CD4-positive, alpha-beta T cell treated with Interleukin-12 subunit alpha and Interleukin-12 subunit beta, for 1 hour (primary cell): ENCODE measurements around the gene CXorf66.
"Not testable (repeated sequence)": the region's sequence is repeated elsewhere in the genome, so short reads cannot be mapped to it uniquely, and the experiment has no call there.

Experiments used
- DNase-seq: peaks from one replicate; pipeline ENCODE4 v3.0.0-alpha.2; 2020

Gene CXorf66, protein sequence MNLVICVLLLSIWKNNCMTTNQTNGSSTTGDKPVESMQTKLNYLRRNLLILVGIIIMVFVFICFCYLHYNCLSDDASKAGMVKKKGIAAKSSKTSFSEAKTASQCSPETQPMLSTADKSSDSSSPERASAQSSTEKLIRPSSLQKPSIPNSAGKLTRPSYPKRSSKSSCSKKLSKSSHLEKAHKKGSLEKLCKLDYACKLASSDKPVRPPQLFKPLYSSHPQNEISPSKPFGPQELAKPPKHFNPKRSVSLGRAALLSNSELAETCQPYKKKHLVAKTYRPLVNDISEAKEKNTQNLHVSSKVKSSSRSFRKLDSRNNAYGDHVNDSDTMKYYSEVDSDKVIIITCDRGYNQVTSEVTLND

DNA sequence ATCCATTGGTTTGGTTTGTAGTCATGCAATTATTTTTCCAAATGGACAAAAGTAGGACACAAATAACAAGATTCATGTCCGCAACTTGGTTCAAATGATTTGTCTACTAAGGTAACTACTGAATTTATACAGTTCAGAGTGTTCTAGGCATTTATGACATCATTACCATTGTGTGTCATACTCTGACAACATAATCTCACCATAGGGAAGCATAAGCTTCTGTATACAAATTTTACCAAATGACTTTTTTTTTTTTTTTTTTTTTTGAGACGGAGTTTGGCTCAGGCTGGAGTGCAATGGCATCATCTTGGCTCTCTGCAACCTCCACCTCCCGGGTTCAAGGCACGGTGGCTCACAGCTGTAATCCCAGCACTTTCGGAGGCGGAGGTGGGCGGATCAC, at the start of gene CXorf66:
CXorf66 (minus strand) TSS at position 101 of the 400 bp plus-strand sequence; CDS start at position 76, 25 bp downstream.
- no peak for DNase-seq

DNA sequence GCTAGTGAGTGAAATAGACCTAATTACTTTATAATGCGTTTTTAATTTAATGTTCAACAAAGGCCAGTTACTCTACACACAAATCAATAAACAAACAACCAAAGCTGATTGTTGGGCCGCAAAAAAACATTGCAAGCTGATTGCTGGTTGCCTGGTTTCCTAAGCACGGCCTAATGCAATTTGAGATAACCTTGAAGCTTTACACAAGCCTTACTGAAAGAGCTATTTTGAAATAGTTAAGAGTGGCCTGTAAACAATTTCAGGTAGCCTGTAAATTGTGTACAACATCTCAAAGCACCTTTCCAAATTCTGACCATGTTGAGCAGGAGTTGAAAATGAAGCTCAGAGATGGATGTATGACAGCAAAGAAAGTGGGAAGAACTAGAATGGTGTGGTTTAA, 17.5 kb upstream of the CXorf66 start:
- DNase-seq: no peak

DNA sequence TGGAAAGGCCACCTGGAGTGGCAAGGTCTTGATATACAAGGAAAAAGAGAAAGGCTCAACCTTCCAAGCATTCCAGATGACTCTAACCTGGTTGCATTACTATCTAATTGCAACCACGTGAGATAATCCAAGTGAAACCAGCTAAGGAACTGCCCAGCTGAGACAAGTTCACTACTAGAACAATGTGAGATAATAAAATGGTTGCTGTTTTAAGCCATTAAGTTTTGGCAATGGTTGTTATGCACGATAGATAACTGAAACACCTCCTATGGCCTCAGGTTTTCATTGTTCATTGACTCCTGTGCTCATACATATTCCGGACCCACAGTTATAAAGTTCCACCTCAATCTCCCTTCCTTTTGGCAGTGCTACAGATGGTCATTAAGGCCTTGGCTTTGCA, 9.2 kb upstream of the CXorf66 start:
- DNase-seq: no peak

DNA sequence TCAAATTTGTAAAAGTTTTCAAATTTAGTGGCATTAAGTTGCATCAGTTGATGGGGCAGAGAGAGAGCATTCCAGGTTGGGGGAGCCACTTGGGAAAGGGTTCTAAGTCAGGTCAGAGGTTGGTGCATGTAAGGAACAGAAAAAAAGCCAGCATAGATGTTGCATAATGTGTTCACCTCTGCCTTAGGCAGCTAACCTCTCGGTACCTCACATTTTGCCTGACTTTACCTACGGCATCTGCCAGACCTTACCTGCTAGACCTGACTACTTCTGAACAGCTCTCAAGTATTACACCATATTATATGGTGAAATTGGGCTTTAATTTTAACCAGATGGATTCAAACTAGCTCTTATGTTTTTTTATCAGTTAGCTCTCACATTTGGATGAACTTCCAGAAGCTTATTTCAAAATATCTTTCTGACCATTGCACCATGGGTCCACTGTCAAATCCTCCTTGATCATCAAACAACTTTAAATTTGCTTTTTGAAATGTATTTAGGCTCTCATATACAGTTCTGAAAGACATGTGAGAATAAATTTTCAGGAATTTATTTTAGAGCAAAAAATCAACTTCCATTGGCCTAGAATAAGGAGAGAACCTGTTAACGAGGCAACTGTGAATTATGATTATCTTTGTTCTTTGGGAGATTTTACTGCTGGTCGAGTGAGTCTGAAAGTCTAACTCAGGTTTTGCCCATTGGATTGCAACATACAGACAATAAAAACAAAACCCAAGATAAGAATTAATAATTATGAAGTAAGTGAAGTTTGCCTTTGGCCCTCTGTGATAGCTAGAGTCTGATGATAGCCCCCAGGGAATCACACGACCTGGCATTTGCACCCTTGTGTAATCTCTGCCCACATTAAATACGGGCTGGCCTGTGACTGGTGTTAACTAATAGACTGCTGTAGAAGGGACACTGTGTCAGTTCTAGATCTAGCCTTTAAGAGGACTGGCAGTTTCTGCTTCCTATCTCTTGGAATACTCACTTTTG, 7.6 kb upstream of the CXorf66 start:
- DNase-seq: no peak

DNA sequence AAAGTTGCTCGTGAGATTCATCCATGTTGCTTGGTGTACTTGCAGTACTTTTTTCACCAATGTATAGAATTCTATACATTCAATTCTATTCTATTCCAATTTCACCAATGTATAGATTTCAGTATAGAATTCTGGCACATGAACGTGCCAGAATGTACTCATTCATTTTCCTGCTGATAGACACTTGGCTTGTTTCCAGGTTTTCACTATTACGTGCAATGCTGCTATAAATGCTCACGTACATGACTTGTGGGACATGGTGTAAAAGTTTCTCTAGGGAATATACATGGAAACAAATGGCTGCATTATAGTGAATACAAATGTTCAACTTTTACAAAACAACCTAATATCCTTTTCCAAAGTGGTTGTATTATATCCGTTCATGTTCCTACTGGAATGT, 6.8 kb upstream of the CXorf66 start:
- DNase-seq: no peak

DNA sequence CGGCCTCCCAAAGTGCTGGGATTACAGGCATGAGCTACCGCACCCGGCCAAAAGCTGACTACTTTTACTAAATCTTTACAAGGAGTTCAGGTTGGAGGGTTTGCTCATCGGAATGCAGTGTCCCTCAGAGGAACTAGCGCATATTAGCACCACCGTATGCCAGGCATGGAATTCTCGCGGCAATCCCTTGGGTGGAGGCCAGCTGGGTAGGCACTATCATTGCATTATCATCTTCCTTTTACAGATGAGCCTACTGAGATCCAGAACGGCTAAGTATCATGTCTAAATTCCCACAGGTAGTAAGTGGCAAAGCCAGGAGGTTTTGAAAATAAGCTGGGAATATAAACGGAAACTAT, 6.1 kb upstream of the CXorf66 start:
- DNase-seq: no peak

DNA sequence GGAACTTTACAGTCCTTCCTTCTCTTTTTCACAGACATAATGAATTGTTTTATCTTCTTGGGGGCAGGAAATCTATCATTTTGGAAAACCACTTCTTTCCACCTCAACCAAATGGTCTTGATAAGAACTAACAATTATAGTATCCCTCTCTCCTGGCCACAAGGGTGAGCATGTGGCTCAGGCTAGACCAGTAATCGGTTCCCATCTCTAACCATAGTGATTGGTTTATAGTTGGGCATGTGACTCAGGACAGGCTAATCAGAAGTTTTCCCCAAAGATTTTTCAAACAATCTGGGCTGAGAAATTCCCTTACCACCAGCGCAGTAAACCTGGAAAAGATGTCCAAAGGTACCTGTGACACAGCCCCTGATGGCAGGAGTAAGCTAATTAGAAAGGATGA, 4.0 kb upstream of the CXorf66 start:
- no peak for DNase-seq

DNA sequence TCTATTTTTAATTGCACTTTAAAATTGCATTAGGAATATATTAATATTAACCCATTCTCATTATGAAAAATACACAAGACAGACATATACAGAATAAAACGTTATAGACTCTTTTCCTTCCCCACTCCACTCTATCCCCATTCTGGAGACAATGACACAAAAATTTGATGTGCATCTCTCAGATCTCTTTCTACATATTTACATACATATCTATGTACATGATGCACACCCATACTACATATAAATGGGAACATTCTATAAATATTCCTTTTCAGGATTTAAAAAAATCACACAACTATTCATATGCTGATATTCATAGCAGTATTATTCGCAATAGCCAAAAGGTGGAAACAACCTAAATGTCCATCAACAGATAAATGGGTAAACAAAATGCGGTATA, 2.4 kb upstream of the CXorf66 start:
- no peak for DNase-seq

DNA sequence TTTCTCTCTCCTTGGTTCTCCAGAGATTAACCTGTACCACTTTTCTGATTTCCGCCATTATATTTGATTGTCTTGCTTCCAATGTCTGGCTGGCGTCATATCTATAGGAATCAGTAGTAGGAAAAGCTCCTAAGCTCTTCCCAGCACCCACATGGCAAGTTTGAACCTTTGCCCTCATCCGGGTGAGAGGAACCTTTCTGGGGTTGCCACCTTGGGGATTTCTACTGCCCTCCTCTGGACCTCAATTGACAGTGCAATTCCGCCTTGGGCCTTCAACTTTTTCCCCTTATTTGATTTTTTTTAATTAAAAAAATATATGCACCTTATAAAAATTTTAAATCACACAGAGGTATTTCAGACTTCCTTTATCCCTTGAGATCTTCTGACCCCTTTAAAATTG, 2.0 kb upstream of the CXorf66 start:
- peak; percentile 1 for DNase-seq

DNA sequence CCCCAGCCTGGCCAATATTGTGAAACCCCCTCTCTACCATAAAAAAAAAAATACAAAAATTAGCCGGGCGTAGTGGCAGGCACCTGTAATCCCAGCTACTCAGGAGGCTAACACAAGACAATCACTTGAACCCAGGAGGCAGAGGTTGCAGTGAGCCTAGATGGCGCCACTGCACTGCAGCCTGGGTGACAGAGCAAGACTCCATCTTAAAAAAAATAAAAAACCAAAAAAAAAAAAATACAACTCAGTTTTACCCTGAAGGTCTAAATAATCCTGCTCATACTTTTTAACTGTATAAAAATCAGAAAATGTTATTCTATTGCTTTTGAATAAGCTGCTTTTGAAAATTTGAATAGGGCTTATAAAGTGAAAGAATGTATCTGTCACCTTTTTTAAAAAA, 838 bp upstream of the CXorf66 start:
- DNase-seq: not testable (repeated sequence)

DNA sequence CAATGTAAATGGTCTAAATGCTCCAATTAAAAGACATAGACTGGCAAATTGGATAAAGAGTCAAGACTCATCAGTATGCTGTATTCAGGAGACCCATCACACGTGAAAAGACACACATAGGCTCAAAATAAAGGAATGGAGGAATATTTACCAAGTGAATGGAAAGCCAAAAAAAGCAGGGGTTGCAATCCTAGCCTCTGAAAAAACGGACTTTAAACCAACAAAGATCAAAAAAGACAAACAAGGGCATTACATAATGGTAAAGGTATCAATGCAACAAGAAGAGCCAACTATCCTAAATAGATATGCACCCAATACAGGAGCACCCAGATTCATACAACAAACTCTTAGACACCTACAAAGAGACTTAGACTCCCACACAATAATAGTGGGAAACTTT, 4.2 kb downstream of the CXorf66 start:
- not testable (repeated sequence) for DNase-seq

DNA sequence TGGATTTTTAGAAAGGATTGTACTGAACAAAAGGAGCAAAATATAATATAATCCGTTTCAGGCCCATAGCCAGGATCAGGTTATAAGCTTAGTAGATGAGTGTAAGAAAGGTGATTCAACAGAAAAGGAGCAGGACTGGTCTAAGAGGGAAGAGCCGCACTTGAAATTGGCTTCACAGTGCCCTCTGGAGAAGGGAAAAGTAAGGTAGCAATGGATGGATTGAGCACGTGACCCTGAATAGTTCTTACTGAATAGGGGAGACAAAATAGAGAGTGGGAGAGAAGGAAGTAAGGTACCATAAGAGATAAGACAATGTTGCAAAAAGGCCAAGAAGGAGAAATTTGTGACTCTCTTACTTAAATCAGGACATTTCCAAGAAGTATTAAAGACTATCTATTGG, 15.6 kb downstream of the CXorf66 start:
- DNase-seq: no peak

DNA sequence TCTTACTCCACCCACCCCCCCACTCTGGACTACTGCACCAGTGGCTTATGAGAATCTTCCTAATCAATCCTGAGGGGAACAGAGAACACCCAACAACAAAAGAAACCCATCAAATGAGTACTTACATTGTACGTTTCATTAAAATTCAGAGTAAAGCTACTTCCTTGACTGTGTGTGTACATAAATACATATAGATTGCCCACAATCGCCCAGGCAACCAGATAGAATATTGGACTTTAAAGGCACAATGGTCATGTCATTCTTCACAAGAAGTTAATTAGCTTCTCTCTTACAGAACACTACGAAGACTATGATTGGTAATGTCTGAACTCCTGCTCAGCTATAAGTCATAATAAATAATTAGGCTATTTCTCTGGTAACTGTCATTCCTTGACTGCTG, 20.2 kb downstream of the CXorf66 start:
- no peak for DNase-seq

DNA sequence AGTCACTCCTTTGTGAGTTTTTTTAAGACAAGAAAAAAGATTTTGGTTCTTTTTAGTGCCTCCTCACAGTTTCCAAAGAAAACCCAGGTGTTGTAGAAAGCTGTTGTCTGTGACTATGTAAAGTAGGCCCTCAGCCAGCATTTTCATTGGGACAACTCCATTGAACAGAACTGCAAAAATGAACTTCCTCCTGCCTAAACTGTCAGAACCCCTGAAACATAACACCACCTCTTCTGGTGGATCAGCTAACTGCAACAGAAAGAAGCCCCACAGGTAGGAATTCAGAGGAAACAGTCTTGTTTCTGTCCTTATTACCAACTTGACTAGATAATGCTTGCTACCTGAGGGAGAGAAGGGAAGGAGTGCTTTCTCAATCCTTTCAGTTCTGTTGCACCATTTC, 29.1 kb downstream of the CXorf66 start:
- DNase-seq: no peak

DNA sequence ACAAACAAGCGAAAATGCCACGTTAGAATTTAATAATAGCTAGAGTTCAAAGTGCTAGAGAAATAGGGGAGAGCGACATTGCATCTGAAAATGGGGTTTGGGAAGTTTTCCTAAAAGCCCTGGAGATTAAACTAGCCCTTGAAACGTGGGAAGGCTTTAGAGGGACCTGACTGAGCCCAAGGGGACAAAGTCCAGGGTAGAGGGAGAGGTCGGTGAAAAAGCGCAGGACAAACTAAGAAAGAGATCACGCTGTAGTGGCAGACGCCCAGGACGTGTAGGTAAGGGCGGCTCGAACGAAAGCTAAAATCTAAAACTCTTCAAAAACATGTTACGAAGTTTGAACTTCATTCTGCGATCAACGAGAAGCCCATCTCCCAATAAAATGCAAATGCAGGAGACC, 31.4 kb downstream of the CXorf66 start:
- no peak for DNase-seq

DNA sequence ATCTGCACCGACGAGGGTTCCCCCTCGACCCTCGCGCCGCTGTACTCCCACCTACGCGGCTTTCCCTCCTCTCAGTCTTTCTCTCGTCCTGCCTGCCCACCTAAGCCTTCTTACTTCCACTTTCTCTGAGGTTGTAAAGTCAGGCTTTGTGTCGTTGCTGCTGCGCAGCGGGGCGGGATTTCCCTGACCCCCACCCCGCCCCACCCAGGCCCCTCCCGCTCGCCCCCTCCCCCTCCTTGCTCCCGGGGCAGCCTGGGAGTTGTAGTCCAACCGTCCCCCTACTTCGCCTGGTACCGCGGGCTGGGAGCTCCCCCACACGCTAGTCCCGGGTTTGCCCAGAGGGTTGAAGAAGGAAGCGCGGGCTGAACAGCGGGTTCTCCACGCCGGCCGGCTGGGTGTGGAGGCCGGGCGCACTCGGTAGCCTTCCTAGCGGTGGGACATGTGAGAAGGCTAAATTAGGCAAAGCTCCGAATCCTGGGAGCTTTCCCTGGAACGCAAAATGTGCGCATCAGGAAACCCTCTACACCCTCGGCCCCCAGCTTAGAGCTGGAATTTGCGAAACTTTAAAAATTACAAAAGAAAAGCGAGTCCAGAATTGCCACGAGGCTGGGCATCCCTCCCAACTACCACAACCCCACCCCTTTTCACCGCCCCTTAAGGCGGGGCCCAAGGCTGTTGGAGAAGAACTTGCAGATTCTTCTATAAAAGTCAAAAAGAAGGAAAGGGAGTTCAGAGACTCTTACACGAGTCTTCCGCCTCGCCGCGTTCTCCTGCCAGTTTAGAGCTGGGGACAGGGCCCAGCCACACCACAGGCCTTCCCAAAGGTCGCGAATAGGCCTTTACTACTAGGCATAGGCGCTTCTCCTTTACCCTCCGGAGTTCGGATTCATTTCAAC, 32.2 kb downstream of the CXorf66 start, which contains the start of gene ATP11C:
ATP11C (minus strand) TSS at position 153 of the 896 bp plus-strand sequence. CDS start 1,011 bp downstream, outside the sequence.
- peak; percentile 85 for DNase-seq

DNA sequence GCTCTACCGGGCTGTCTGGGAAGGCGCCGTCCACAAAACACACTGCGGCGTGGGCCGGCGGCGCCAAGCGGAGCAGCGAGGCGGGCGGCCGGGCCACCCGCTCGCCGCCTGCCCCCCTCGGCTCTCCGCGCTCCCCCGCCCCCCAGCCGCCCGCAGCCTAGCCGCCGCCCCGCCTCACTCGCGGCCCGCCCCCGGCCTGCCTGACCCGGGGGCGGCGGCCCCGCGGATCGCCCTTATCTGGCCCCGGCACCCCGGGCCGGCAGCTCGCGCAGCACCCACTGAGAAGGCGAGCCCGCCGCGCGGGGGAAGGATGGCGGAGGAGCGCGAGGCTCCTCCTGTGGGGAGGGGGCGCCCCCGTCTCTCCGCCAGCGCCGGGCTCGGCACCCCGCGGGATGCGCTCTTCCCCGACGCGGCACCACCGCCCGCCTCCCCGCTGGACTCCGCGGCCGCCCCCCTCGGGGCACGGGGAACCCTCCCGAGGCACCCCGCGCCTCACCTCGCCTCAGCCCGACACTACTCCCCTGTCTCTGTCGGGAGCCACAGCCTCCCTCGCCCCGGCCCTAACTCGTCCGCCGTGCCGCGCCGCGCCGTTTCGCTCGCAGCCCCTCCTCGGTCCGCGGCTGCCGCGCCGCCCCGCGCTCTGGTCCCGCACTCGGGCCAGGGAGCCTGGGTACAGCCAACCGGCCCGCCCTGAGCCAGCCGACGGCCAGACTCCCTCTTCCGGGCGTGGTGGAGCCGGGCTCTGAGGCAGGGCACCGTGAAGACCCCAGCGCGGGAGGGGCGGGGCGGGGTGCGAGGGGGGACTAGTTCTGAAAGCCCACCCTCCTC, 33.0 kb downstream of the CXorf66 start:
- DNase-seq: peak; percentile 51

DNA sequence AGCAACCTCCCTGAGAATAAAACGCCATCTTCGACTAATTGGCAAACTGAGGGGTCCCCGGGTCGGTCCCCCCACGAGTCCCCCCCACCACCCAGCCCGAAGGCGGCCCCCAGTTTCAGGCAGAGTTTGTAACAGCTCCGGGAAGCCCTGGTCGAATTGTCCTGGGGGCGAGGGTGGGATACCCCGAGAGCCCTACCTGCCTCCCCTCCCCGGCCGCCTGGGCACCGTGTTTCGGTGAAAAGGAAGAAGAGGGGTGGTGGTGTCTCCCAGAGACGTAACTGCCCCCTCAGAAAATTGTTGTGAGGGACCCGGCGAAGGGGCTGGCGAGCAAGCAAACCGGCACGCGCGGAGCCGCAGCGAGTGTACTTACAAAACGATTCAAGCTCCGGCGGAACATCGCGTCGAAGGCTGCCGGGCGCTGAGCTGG, 33.7 kb downstream of the CXorf66 start:
- no peak for DNase-seq

DNA sequence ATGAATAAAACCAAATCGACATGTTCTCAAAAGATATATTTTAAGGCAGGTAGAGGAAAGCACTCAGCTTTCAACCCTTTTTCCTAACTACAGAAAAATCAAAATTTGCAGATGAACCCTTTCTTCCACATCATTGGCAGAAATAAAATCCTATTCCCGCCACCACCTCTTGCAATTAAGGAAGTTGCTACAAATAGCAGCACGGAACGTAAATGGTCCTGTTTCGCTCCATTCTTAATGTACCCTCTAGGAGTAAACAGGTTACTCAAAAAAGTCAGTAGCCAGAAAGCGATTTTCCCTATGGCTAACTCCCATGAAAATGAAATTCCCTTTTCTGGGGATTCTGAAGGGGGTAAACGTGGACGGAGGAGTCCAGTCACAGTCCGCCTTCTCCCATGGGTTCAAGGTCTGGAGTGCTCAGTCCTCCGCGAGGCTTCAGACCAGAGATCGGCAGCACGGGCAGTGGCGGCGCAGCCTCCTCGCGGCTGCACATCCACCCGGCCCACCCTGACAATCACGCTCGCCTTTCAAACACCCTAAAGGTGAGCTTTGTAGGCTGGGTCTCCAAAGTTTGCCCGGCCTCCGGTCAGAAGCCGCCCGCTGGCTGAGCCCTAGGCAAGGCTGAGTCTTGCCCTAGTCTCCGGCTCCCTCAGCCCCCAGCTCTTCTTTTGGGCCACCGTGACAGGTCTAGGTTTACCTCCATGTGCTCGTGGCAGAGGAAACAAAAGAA, 34.2 kb downstream of the CXorf66 start:
- peak; percentile 9 for DNase-seq

DNA sequence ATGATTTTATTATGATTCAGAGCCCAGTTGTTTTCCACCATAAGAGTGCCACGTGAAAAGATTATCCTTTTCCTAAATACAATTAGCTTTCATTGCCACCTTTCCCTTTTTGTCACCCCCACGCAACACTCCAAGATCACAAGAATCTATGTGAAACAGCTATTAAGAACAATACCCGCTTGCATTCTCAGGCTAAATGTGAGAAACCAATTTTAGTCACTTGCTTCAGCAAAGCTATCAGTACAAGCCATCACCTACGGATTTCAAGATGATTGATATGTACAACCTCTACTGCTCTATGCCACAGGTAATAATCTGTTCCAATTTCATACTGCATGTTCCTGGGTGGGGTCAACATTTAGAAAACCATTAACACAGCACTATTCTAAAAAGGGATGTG, 34.9 kb downstream of the CXorf66 start:
- DNase-seq: no peak

DNA sequence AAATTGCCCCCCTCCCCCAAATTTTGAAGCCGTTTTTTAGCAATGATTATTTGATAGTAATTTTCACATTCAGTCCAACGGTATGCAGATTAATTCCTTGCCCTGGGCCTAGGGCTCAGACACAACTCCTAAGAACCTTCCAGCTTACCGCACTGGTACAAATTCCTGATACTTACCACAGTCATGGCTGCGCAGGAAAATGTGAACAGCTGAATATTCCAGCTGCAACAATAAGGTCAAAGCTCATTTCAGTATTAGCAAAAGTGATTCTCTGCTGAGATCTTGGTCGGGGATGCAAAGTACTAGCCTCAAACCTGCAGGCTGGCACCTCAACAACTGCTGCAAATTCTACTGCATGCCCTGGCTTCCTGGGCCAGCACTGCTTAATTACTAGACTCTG, 35.4 kb downstream of the CXorf66 start:
- no peak for DNase-seq
